ENCODE measurements around the gene PPFIA2. TPM values are rescaled to one million over a fixed set of nuclear protein-coding genes. Genes with fewer than 3 reads are reported as not detected.

Gene PPFIA2
- total RNA-seq, 4 donors from 2014 or later, result 0.69 to 9.1 (median 1.2) TPM

DNA sequence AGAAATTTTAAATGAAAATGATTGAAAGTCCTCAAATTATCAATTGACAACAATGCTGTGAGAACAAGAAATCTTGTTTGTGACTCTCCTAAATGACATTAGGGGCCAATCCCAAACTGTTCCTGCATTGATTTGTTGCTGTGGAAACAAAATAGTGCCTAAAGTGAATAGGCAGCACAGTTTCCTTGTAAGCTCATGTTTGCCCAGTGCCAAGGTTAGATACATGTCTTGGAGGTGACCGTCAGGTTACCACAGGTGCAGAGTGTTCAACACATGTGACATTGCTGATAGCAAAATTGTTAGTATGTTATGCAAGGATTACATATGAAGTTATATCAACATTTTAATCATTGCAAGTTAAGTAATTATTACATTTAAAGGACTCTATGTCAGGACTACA, 388.7 kb downstream of the PPFIA2 start:
- ATAC-seq (ENCODE audit: low FRiP score) (no peak), DNase-seq (ENCODE audit: low spot score) (no peak)

DNA sequence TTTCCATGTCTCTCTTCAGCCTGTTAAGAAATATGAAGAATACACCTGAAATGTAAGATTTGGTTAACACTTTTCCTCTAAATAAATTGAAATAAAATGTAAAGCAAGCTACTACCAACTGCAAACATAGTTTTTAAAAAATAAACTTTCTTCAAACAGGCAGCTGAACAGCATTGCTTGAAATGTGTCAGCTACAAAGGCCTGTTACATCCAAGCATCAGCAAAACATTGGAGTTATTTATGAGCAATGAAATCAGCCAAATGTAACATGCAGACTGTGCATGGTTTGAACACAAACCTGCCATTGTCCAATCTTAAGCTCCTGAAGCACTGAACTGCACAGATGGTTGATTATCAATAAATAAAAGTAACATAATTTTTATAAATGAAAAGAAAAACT, 390.0 kb downstream of the PPFIA2 start:
- DNase-seq (ENCODE audit: low spot score) (no peak), ATAC-seq (ENCODE audit: low FRiP score) (no peak)
- TF ChIP-seq, protein P1, sequence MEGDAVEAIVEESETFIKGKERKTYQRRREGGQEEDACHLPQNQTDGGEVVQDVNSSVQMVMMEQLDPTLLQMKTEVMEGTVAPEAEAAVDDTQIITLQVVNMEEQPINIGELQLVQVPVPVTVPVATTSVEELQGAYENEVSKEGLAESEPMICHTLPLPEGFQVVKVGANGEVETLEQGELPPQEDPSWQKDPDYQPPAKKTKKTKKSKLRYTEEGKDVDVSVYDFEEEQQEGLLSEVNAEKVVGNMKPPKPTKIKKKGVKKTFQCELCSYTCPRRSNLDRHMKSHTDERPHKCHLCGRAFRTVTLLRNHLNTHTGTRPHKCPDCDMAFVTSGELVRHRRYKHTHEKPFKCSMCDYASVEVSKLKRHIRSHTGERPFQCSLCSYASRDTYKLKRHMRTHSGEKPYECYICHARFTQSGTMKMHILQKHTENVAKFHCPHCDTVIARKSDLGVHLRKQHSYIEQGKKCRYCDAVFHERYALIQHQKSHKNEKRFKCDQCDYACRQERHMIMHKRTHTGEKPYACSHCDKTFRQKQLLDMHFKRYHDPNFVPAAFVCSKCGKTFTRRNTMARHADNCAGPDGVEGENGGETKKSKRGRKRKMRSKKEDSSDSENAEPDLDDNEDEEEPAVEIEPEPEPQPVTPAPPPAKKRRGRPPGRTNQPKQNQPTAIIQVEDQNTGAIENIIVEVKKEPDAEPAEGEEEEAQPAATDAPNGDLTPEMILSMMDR (IDR thresholded peaks at IDR 0.05), result no peak

More for the DNA sequence above, 388.7 kb downstream of the PPFIA2 start:
- TF ChIP-seq, protein P1 (IDR thresholded peaks at IDR 0.05), result no peak

DNA sequence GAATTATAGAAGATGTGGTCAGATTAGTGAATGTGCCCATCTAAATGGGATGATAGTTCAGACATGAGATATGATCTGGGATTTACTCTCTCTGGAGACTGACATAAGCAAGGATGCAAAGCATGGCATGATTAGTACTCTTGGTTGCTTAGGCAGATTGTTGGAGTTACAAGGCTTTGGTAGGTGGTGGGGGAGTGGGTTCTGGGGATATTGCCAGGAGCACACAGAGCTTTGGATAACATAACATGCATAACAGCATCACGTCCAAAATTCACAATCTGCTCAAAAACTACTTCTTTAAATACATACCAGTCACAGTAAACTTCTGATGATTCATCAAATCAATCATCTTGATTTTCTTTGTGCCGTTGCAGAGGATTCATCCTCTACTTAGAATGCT, 393.9 kb downstream of the PPFIA2 start:
- ATAC-seq (ENCODE audit: low FRiP score), result no peak
- DNase-seq (ENCODE audit: low spot score), result no peak
- TF ChIP-seq, protein P1 (IDR thresholded peaks at IDR 0.05), result no peak

DNA sequence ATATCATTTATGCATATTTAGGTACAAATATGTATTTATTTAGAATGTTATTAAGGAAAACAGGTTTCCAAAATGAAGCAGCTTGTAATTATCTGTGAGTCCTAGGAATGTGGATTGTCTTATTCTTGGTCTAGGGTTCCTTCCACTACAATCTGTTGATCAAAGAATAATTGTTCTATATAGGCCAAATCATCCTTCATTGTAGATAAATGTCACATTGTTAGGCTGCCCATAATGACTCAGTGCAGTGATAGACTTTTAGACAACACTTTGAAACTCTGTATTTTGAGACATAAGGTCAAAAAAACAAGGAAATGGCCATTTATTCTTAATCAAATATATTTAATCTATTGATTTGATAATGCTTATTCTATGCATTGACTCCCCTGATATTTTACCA, 398.2 kb downstream of the PPFIA2 start:
- ATAC-seq (ENCODE audit: low FRiP score) (no peak), DNase-seq (ENCODE audit: low spot score) (no peak)
- TF ChIP-seq, protein P1 (IDR thresholded peaks at IDR 0.05), result no peak

DNA sequence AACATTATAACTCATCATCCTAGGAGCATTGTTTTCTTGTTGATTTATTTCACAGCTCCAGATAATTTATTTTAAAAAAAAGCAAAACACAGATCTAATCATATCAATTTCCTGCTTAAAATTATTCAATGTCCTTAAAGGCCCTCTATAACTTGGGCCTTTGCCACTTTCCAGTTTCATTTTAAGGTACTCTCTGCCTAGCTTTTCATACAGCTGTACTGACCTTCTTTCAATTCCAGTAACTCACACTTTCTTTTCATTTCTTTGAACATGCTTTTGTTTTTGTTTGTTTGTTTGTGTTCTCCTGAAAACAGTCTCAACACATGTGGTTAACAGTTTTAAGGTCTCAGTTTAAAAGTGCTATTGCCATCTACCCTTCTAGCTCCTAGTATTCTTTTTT, 399.4 kb downstream of the PPFIA2 start:
- TF ChIP-seq, protein P1 (IDR thresholded peaks at IDR 0.05), result no peak
- ATAC-seq (ENCODE audit: low FRiP score), result no peak
- no peak for DNase-seq (ENCODE audit: low spot score)

DNA sequence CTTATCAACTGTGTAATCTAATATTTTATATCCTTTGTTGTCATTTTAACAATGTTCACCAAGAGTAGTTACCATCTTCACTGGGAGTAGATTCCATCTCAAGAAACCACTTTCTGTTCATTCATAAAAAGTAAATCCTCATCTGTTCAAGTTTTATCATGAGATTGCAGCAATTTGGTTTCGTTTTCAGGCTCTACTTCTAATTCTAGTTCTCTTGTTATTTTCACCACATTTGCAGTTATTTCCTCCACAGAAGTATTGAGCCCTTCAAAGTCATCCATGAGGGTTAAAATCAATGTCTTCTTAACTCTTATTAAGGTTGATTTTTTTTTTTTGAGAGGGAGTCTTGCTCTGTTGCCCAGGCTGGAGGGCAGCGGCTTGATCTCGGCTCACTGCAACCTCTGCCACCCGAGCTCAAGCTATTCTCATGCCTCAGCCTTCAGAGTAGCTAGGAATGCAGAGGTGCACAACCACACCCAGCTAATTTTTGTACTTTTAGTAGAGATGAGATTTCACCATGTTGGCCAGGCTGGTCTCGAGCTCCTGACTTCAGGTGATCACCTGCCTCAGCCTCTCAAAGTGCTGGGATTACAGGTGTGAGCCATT, 404.7 kb downstream of the PPFIA2 start:
- ATAC-seq (ENCODE audit: low FRiP score), result no peak
- DNase-seq (ENCODE audit: low spot score), result no peak
- TF ChIP-seq, protein P1 (IDR thresholded peaks at IDR 0.05), result no peak

DNA sequence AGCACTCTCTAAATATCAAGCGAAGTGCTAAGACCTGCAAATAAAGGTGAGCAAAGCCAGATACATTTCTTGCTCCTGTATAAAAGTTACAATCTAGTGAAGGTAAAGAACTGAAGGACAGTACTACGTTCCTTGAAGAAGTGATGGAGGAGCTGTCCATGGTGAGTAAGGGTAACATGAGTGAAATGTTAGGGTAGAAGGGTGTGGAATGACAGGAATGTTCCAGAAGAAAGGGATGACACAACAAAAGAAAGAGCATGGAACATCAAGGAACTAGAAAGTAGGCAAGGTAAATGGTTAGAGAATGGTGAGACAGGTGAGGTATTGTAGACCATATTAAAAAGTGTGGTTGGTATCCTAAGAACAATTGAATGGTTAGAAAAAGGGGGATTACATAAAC, 408.8 kb downstream of the PPFIA2 start:
- DNase-seq (ENCODE audit: low spot score) (no peak), ATAC-seq (ENCODE audit: low FRiP score) (no peak)
- TF ChIP-seq, protein P1 (IDR thresholded peaks at IDR 0.05), result no peak

Measured in omental fat pad (tissue), 4 donors.